OCI-LY7 (cell line): ENCODE results near the gene TRMT44. TPM values are rescaled to one million over a fixed set of nuclear protein-coding genes. Genes with fewer than 3 reads are reported as not detected.

Experiments used
- BruUV-seq: library from RNA; stranded (reverse); fragments of 400-500 nt; replicated peaks from 2 replicates; lab custom pipeline; 2021; lab: Mats Ljungman, UMichigan
- CTCF ChIA-PET: fragments of 300-600 bp; sonication (Branson Sonifier 250); formaldehyde crosslinking; loops from one replicate; lab custom pipeline; 2022; ENCODE audit warnings: antibody characterized with exemption; ENCODE audit not compliant: unreplicated experiment; lab: Charles Lee
- POLR2A ChIA-PET: fragments of 300-600 bp; sonication (Branson Sonifier 250); formaldehyde crosslinking; loops from one replicate; lab custom pipeline; 2022; ENCODE audit warnings: antibody characterized with exemption; lab: Charles Lee
- DNase-seq: peaks from one replicate; pipeline ENCODE4 v3.0.0-alpha.2; 2015; ENCODE audit warnings: low spot score
- H2AFZ ChIP-seq: fragments of 200-600 bp; sonication (generic), shearing (Covaris generic); 2 replicates; pipeline ENCODE4 v1.6.1; 2014; ENCODE audit warnings: mild to moderate bottlenecking, antibody characterized with exemption, low read length, moderate library complexity
- H3K27ac ChIP-seq: fragments of 200-600 bp; sonication (generic); 2 replicates; pipeline ENCODE4 v1.5.1; 2014; ENCODE audit warnings: mixed run types, low read depth, mild to moderate bottlenecking, moderate library complexity, low read length, inconsistent platforms; ENCODE audit not compliant: poor library complexity, severe bottlenecking
- H3K36me3 ChIP-seq: fragments of 200-600 bp; sonication (generic); 2 replicates; pipeline ENCODE4 v1.6.1; 2014; ENCODE audit warnings: mild to moderate bottlenecking, antibody characterized with exemption, low read length, moderate library complexity, mixed read lengths; ENCODE audit not compliant: insufficient read depth
- H3K4me1 ChIP-seq: fragments of 200-600 bp; sonication (generic); 2 replicates; pipeline ENCODE4 v1.5.1; 2014; ENCODE audit warnings: mild to moderate bottlenecking, low read length; ENCODE audit not compliant: insufficient read depth, poor library complexity, severe bottlenecking
- H3K4me2 ChIP-seq: fragments of 200-600 bp; sonication (generic); 2 replicates; pipeline ENCODE4 v1.6.1; 2014; ENCODE audit warnings: mild to moderate bottlenecking, low read length
- H3K4me3 ChIP-seq: fragments of 200-600 bp; sonication (generic); 2 replicates; pipeline ENCODE4 v1.5.1; 2014; ENCODE audit warnings: mild to moderate bottlenecking, low read depth, low read length; ENCODE audit not compliant: poor library complexity, severe bottlenecking
- H3K79me2 ChIP-seq: fragments of 200-600 bp; sonication (generic); 2 replicates; pipeline ENCODE4 v1.6.1; 2016; ENCODE audit warnings: low read depth, mild to moderate bottlenecking, low read length, moderate library complexity, mixed read lengths; ENCODE audit not compliant: insufficient read depth
- H3K9me2 ChIP-seq: fragments of 200-600 bp; sonication (generic); 2 replicates; pipeline ENCODE4 v1.6.1; 2016; ENCODE audit warnings: mild to moderate bottlenecking, low read length, mixed read lengths; ENCODE audit not compliant: insufficient read depth
- H3K9me3 ChIP-seq: fragments of 200-600 bp; sonication (generic); 2 replicates; pipeline ENCODE4 v1.6.1; 2014; ENCODE audit warnings: mild to moderate bottlenecking, mixed run types, low read length, mixed read lengths
- H4K20me1 ChIP-seq: fragments of 200-600 bp; sonication (generic); 2 replicates; pipeline ENCODE4 v1.6.1; 2014; ENCODE audit warnings: mild to moderate bottlenecking, antibody characterized with exemption, low read length, moderate library complexity, mixed read lengths; ENCODE audit not compliant: insufficient read depth
- EZH2phosphoT487 ChIP-seq: fragments of 200-600 bp; sonication (generic); IDR thresholded peaks from 2 replicates; pipeline ENCODE4 v1.6.1; 2018; ENCODE audit warnings: low read depth, borderline replicate concordance, mild to moderate bottlenecking, mixed run types, antibody characterized with exemption, low read length, moderate library complexity, mixed read lengths
- intact Hi-C: fragments of 100-400 bp; cut with micrococcal nuclease; formaldehyde crosslinking; loops from one replicate; pipeline ENCODE4 v1.10.0; 2022; ENCODE audit not compliant: unreplicated experiment
- total RNA-seq, 2 experiments: library from RNA; depleted of rRNA in 1 of 2; stranded (reverse); fragments of >200 nt in 1 of 2; shearing (Covaris generic) in 1 of 2; gene quantifications; 2 replicates each; pipeline ENCODE4 v1.2.3, GENCODE V29; 2014 to 2022
- TF ChIP-seq, protein P1 (sequence below): fragments of 200-600 bp; sonication (generic); conservative IDR thresholded peaks from 2 replicates; pipeline ENCODE4 v1.5.1; 2014; ENCODE audit warnings: mild to moderate bottlenecking, antibody characterized with exemption, low read length, moderate library complexity, mixed read lengths

Gene TRMT44
- total RNA-seq, 2 experiments from 2014 or later: 23.0 to 28.3 TPM

DNA sequence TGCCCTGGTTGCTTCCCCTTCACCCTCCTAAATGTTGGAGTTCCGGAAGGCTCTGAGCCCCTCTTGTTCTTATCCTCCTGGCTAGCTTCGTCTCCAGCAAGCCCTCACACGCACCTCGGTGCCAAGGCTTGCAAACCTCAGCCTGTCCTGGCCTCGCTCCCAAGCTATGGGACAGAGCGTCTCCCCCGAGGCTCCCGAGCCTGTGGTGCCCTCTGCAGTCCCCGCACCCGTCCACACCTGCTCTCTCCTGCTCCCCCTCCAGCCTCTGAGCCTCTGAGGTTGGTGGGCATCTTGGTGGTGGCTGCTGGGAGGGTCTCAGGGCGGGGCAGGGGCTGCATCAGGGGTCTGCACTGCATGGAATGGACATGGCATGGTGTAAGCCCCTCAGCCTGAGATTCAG lies 63.2 kb downstream of the TRMT44 start:
- no peak for DNase-seq
- ChIA-PET POLR2A (no interaction called here), CTCF (no interaction called here)
- no peaks in the 10 kb centered on the region for H3K79me2 ChIP-seq
- TF ChIP-seq EZH2phosphoT487: no peak
- TF ChIP-seq, protein P1, sequence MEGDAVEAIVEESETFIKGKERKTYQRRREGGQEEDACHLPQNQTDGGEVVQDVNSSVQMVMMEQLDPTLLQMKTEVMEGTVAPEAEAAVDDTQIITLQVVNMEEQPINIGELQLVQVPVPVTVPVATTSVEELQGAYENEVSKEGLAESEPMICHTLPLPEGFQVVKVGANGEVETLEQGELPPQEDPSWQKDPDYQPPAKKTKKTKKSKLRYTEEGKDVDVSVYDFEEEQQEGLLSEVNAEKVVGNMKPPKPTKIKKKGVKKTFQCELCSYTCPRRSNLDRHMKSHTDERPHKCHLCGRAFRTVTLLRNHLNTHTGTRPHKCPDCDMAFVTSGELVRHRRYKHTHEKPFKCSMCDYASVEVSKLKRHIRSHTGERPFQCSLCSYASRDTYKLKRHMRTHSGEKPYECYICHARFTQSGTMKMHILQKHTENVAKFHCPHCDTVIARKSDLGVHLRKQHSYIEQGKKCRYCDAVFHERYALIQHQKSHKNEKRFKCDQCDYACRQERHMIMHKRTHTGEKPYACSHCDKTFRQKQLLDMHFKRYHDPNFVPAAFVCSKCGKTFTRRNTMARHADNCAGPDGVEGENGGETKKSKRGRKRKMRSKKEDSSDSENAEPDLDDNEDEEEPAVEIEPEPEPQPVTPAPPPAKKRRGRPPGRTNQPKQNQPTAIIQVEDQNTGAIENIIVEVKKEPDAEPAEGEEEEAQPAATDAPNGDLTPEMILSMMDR: no peak
- no peaks in the 10 kb centered on the region for H4K20me1 ChIP-seq
- H3K36me3 ChIP-seq: no peaks in the 10 kb centered on the region
- no peaks in the 10 kb centered on the region for H3K4me1 ChIP-seq
- no peak overlapping the region for H3K4me2 ChIP-seq
- H3K9me3 ChIP-seq: no peaks in the 10 kb centered on the region
- H3K27ac ChIP-seq: no peak overlapping the region
- no peaks in the 10 kb centered on the region for H3K9me2 ChIP-seq
- H3K4me3 ChIP-seq: no peak overlapping the region
- BruUV-seq: no TSS peak
- H2AFZ ChIP-seq: no peak overlapping the region
- intact Hi-C loops: no loop called here

DNA sequence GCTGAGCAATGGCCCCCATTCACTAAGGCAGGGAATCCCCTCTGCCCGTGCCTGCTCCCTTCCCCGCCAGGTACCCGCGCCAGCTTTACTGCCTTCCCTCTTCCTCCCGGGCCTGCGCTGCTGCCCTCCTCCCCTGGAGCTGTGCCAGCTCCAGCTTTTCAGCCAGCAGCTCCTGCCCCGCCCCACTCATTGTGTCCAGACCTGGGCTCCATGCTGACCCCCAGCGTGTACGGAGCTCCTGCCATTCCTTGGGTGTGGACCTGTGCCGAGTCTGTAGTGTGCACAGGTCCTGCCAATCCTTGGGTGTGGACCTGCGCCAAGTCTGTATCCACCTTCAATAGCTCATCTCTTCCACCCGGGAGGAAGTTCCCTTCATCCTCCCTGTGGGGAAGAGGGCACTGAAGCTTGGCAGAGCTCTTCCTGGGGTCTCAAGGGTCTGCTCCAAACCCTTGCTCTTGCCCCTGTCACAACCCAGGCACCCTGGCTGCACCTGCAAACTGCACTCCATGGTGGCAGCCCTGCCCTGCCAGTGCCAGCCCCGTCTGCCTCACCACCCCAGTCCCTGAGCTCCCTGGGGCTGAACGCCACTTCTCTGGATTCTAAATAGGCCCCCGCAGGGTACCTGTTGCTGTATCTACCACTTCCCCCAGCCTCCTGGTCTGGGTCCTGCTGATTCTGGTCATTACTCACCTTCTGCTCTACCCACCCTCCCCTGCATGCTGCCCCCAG lies 63.9 kb downstream of the TRMT44 start:
- H3K27ac ChIP-seq: no peak overlapping the region
- no peaks in the 10 kb centered on the region for H3K36me3 ChIP-seq
- no peak overlapping the region for H2AFZ ChIP-seq
- H3K4me1 ChIP-seq: no peaks in the 10 kb centered on the region
- DNase-seq: no peak
- no peak for TF ChIP-seq EZH2phosphoT487
- BruUV-seq: no TSS peak
- ChIA-PET POLR2A (no interaction called here), CTCF (interaction anchor here (0.6 kb wide), 1 partner anchor 14 kb away, joined by 3 read pairs; no protein-coding TSS in a partner anchor)
- no peaks in the 10 kb centered on the region for H3K9me3 ChIP-seq
- intact Hi-C loops: no loop called here
- no peaks in the 10 kb centered on the region for H3K79me2 ChIP-seq
- H3K4me2 ChIP-seq: no peak overlapping the region
- H3K4me3 ChIP-seq: no peak overlapping the region
- no peaks in the 10 kb centered on the region for H4K20me1 ChIP-seq
- no peaks in the 10 kb centered on the region for H3K9me2 ChIP-seq

DNA sequence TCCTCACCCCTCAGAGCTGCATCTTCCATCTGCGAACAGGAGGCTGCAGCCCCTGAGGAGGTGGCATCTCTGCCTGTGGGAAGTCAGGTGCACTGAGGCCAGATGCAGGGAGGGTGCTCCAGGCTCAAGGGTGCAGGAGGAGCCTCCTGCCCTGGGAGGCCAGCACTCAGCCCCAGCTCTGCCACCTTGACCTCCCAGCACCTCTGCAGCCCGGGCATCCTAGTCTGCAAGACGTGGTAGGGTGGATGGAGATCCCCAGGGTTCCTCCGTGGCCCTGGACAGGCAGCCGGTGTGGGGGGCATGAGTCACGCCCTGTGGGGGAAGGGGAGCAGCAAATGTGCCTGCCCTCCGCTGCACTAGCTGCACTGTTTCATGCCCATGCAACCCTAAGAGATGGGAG lies 64.7 kb downstream of the TRMT44 start:
- TF ChIP-seq, protein P1: no peak
- no peak for TF ChIP-seq EZH2phosphoT487
- no peak for DNase-seq
- H3K9me2 ChIP-seq: no peaks in the 10 kb centered on the region
- no peak overlapping the region for H3K4me2 ChIP-seq
- intact Hi-C loops: no loop called here
- H2AFZ ChIP-seq: no peak overlapping the region
- no peaks in the 10 kb centered on the region for H3K4me1 ChIP-seq
- ChIA-PET POLR2A (no interaction called here), CTCF (interaction anchor here (0.6 kb wide), 1 partner anchor 15 kb away, joined by 3 read pairs; no protein-coding TSS in a partner anchor)
- H3K9me3 ChIP-seq: no peaks in the 10 kb centered on the region
- no peaks in the 10 kb centered on the region for H3K79me2 ChIP-seq
- no peak overlapping the region for H3K4me3 ChIP-seq
- no peaks in the 10 kb centered on the region for H4K20me1 ChIP-seq
- no peak overlapping the region for H3K27ac ChIP-seq
- no TSS peak for BruUV-seq
- no peaks in the 10 kb centered on the region for H3K36me3 ChIP-seq
